Thoracic aorta (tissue), 2 donors: ENCODE results near the gene DKC1. TPM values are rescaled to one million over a fixed set of nuclear protein-coding genes. Genes with fewer than 3 reads are reported as not detected.
A peak's percentile ranks its signal among the peaks of the same experiment; 100 is the strongest.

Experiments used
- ATAC-seq: fragments of 150-250 bp; one replicate; pipeline ENCODE4 v1.8.0; 2017; ENCODE audit warnings: low read depth; ENCODE audit not compliant: insufficient number of reproducible peaks, low FRiP score
- DNase-seq: peaks from one replicate; pipeline ENCODE4 v3.0.0-alpha.2; 2020; ENCODE audit warnings: low spot score
- H3K27ac ChIP-seq, 2 donors: fragments of 200-600 bp; sonication (generic); 1 replicate in 1 of 2; 2 replicates in 1 of 2; pipeline ENCODE4 v1.5.1; 2016; ENCODE audit warnings: mild to moderate bottlenecking in 2 of 2, moderate library complexity in 2 of 2
- H3K27me3 ChIP-seq: fragments of 200-600 bp; sonication (generic); replicated peaks from 2 replicates; pipeline ENCODE4 v1.6.0; 2016; ENCODE audit warnings: mild to moderate bottlenecking; ENCODE audit not compliant: insufficient read depth
- H3K36me3 ChIP-seq: fragments of 200-600 bp; sonication (generic); one replicate; pipeline ENCODE4 v1.5.1; 2016
- H3K4me1 ChIP-seq, 2 donors: fragments of 200-600 bp; sonication (generic); 1 replicate in 1 of 2; 2 replicates in 1 of 2; pipeline versions ENCODE4 v1.5.1 to v1.6.0; 2016; ENCODE audit warnings: low read depth in 2 of 2, mild to moderate bottlenecking in 1 of 2; ENCODE audit not compliant: control insufficient read depth in 1 of 2
- H3K4me3 ChIP-seq: fragments of 200-600 bp; sonication (generic); 2 replicates; pipeline ENCODE4 v1.5.1; 2016; ENCODE audit warnings: mild to moderate bottlenecking
- H3K9me3 ChIP-seq: fragments of 200-600 bp; sonication (generic); 2 replicates; pipeline ENCODE4 v1.5.1; 2016
- CTCF ChIP-seq: fragments of 200-600 bp; sonication (generic); IDR thresholded peaks from one replicate; pipeline ENCODE4 v1.5.1; 2019; ENCODE audit warnings: antibody characterized with exemption
- total RNA-seq, 2 donors: library from RNA; depleted of rRNA; stranded (reverse); fragments of >200 nt; gene quantifications; one replicate each; pipeline versions ENCODE4 v1.1.0 to v1.2.3, GENCODE V29; 2016

DKC1 gene
- total RNA-seq, 2 donors from 2014 or later: 14.9 to 67.2 TPM

- no peak for DNase-seq
- H3K4me3 ChIP-seq: peak overlapping the region; percentile 23
- peak overlapping the region; percentile 72 to 91 for H3K27ac ChIP-seq
Measured at GRCh38 chrX:154727871-154728270, 34.8 kb upstream of the DKC1 start.

DNA sequence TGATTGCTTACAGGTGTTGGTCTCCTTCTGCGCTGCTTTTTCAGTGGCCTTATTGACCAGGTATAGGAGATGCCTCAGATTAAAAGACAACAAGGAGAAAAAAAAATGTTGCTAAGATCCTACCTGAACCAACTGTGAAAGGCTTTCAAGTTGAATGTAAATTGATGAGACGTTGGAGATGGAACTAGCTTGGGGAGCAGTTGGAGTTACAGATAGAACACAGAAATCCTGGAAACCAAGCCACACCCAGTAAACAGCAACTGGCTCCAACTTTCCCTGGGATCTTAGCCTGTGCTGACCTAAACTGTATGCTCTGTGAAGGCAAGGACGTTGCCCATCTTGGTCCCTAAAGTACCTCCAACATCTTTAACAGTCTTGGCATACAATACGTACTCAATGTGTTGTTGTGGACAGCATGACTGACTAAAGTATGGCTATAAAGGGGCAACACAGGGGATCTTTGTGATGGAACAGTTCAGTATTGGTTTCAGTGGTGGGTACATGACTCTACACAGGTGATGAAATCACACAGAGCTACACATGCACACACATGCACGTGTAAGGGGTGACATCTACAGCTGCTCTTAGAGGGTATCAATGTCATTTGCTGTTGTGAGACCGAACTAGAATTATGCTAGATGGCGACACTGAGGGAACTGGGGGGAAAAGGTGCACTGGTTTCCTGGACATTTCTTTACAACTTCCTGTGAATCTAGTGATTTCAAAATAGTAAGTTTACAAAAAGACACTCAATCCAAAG lies 34.1 kb upstream of the DKC1 start:
- no peaks in the 10 kb centered on the region for H3K27me3 ChIP-seq
- ATAC-seq (no peak), DNase-seq (no peak)
- TF ChIP-seq CTCF: no peak
- H3K4me1 ChIP-seq: peaks cover 59 to 86% of the 10 kb centered on the region in 2 donors
- H3K27ac ChIP-seq: peak overlapping the region; percentile 72 to 91
- H3K36me3 ChIP-seq: no peaks in the 10 kb centered on the region
- H3K4me3 ChIP-seq: no peak overlapping the region
- no peaks in the 10 kb centered on the region for H3K9me3 ChIP-seq

More at GRCh38 chrX:154727871-154728270, 34.8 kb upstream of the DKC1 start:
- no peak for ATAC-seq
- Histone ChIP-seq H3K4me1 (peaks cover 52 to 80% of the 10 kb centered on the region in 2 donors), H3K36me3 (no peaks in the 10 kb centered on the region), H3K9me3 (no peaks in the 10 kb centered on the region), H3K27me3 (no peaks in the 10 kb centered on the region)
- no peak for TF ChIP-seq CTCF

GRCh38 chrX:154729439-154729838 lies 33.2 kb upstream of the DKC1 start:
- H3K36me3 ChIP-seq: no peaks in the 10 kb centered on the region
- no peak for DNase-seq
- peak overlapping the region; percentile 41 for H3K4me3 ChIP-seq
- H3K9me3 ChIP-seq: no peaks in the 10 kb centered on the region
- ATAC-seq: no peak
- TF ChIP-seq CTCF: no peak
- peak overlapping the region; percentile 72 to 91 for H3K27ac ChIP-seq
- peaks cover 67 to 92% of the 10 kb centered on the region in 2 donors for H3K4me1 ChIP-seq
- no peaks in the 10 kb centered on the region for H3K27me3 ChIP-seq

DNA sequence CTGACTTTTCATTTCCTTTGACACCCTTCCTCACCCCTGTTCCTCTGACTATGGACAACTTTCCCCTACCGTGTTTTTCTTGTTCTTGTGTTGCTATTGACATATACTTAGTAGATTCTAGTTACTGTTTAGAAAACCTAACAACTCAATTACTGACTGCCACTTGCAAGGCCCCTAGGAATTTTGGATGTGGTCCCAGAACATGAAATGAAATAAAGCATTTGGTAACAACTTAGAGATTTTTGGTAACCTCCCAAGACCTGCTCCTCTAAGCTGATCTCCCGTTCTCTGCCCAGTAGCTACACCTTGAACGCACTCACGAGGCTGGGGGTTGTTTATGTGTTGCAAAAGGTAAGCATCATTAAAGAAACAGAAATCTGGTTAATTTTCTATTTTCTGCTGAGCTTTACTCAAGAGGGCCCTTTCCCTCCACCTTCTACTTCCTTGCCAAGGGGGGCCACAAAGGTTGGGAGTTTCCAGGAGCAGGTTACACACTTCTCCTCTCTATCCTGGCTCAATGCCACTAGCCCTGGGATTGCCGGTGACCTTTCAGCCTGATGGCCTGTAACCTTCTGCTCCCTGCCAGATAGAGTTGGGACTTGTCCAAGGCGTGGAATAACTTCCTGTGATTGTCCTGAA lies 32.3 kb upstream of the DKC1 start:
- no peaks in the 10 kb centered on the region for H3K9me3 ChIP-seq
- H3K4me1 ChIP-seq: peaks cover 77 to 96% of the 10 kb centered on the region in 2 donors
- no peaks in the 10 kb centered on the region for H3K36me3 ChIP-seq
- ATAC-seq: no peak
- no peaks in the 10 kb centered on the region for H3K27me3 ChIP-seq
- H3K27ac ChIP-seq: peak overlapping the region; percentile 72 to 91
- TF ChIP-seq CTCF: no peak
- peak overlapping the region; percentile 41 for H3K4me3 ChIP-seq
- no peak for DNase-seq

DNA sequence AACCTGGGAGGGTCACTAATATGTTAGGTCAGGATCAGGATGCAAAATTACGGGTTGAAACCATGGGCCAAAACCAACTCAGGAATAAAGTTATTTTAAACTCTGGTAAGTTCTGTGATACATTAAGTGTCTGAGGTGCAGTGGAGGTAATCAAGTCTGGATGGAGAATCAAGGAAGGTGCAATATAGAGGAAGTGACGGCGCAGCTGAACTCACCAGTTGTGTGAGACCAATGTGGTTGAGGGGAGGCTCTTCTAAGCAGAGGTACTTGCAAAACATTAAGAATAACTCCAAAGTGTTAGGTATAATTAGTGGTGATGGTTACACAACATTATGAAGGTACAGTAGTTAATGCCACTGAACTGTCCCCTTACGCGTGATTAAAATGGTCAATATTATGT lies 31.5 kb upstream of the DKC1 start:
- DNase-seq: no peak
- peaks cover 84 to 96% of the 10 kb centered on the region in 2 donors for H3K4me1 ChIP-seq
- no peaks in the 10 kb centered on the region for H3K27me3 ChIP-seq
- peak overlapping the region in 1 of 2 donors; percentile 91 for H3K27ac ChIP-seq
- ATAC-seq: no peak
- TF ChIP-seq CTCF: no peak
- no peaks in the 10 kb centered on the region for H3K36me3 ChIP-seq
- no peaks in the 10 kb centered on the region for H3K9me3 ChIP-seq
- H3K4me3 ChIP-seq: no peak overlapping the region
